SK-N-SH (cell line): ENCODE data around the gene PMVK. TPM values are rescaled to one million over a fixed set of nuclear protein-coding genes. Genes with fewer than 3 reads are reported as not detected.

ENCODE experiments used
- CTCF ChIA-PET: fragments of 300-600, 350-600 bp; formaldehyde crosslinking; extraction: SDS; loops from one replicate; lab custom pipeline; 2021; lab: Yijun Ruan, JAX
- POLR2A ChIA-PET: fragments of 350-600 bp; sonication (Branson Sonifier 250); formaldehyde crosslinking; extraction: SDS; loops from one replicate; lab custom pipeline; 2020; ENCODE audit warnings: antibody characterized with exemption, inconsistent platforms; lab: Yijun Ruan, JAX
- DNase-seq: peaks from one replicate; pipeline ENCODE4 v3.0.0; 2012
- H2AFZ ChIP-seq: fragments of 200-600 bp; sonication (generic); 2 replicates; pipeline ENCODE4 v1.8.1; 2016; ENCODE audit warnings: antibody characterized with exemption, mild to moderate bottlenecking, low read depth
- H3F3A ChIP-seq: fragments of 200-600 bp; sonication (generic); replicated peaks from 2 replicates; pipeline ENCODE3; 2016; ENCODE audit warnings: antibody characterized with exemption, mild to moderate bottlenecking; ENCODE audit not compliant: insufficient read depth
- H3K27ac ChIP-seq, 2 experiments: fragments of 200-500 bp in 1 of 2; fragments of 200-600 bp in 1 of 2; sonication (Bioruptor generic) in 1 of 2; sonication (generic), shearing (Covaris generic) in 1 of 2; 2 replicates each; pipeline versions ENCODE4 v1.5.1 to v1.6.1; 2014 to 2016; ENCODE audit warnings: low read depth in 2 of 2, inconsistent platforms in 1 of 2, low read length in 1 of 2, mild to moderate bottlenecking in 1 of 2, mixed read lengths in 1 of 2
- H3K27me3 ChIP-seq: fragments of 200-600 bp; sonication (generic), shearing (Covaris generic); 2 replicates; pipeline ENCODE4 v1.6.1; 2016; ENCODE audit warnings: mixed run types; ENCODE audit not compliant: insufficient read depth
- H3K36me3 ChIP-seq, 2 experiments: fragments of 200-500 bp in 1 of 2; fragments of 200-600 bp in 1 of 2; sonication (Bioruptor generic) in 1 of 2; sonication (generic) in 1 of 2; replicated peaks in 1 of 2; 2 replicates each; pipeline versions ENCODE3 to v1.5.1; 2014 to 2016; ENCODE audit warnings: low read length in 1 of 2, mild to moderate bottlenecking in 1 of 2; ENCODE audit not compliant: insufficient read depth in 2 of 2, control insufficient read depth in 1 of 2
- H3K4me1 ChIP-seq, 2 experiments: fragments of 200-500 bp in 1 of 2; fragments of 200-600 bp in 1 of 2; sonication (Bioruptor generic) in 1 of 2; sonication (generic), shearing (Covaris generic) in 1 of 2; 2 replicates each; pipeline versions ENCODE4 v1.5.1 to v1.6.1; 2014 to 2016; ENCODE audit warnings: low read depth in 1 of 2, low read length in 1 of 2, mixed run types in 1 of 2; ENCODE audit not compliant: insufficient read depth in 2 of 2, control insufficient read depth in 1 of 2
- H3K4me2 ChIP-seq: fragments of 200-600 bp; sonication (generic), shearing (Covaris generic); 2 replicates; pipeline ENCODE4 v1.6.1; 2017; ENCODE audit warnings: mixed run types
- H3K4me3 ChIP-seq, 2 experiments: fragments of 200-500 bp in 1 of 2; fragments of 200-600 bp in 1 of 2; sonication (Bioruptor generic) in 1 of 2; sonication (generic), shearing (Covaris generic) in 1 of 2; 2 replicates each; pipeline versions ENCODE4 v1.5.1 to v1.8.1; 2014 to 2016; ENCODE audit warnings: low read depth in 2 of 2, inconsistent platforms in 1 of 2, low read length in 1 of 2, mild to moderate bottlenecking in 1 of 2, mixed read lengths in 1 of 2, moderate library complexity in 1 of 2
- H3K79me2 ChIP-seq: fragments of 200-600 bp; sonication (generic); 2 replicates; pipeline ENCODE4 v1.8.1; 2017; ENCODE audit warnings: mild to moderate bottlenecking; ENCODE audit not compliant: insufficient read depth
- H3K9ac ChIP-seq: fragments of 200-600 bp; sonication (generic); 2 replicates; pipeline ENCODE4 v1.6.1; 2017; ENCODE audit warnings: mixed run types
- H3K9me2 ChIP-seq: fragments of 200-600 bp; sonication (generic); 2 replicates; pipeline ENCODE4 v1.6.1; 2017; ENCODE audit warnings: mixed run types
- H3K9me3 ChIP-seq: fragments of 200-600 bp; sonication (generic); 2 replicates; pipeline ENCODE4 v1.6.1; 2017; ENCODE audit warnings: mixed run types, mild to moderate bottlenecking, moderate library complexity
- H4K20me1 ChIP-seq: fragments of 200-600 bp; sonication (generic); 2 replicates; pipeline ENCODE4 v1.6.1; 2017; ENCODE audit warnings: mild to moderate bottlenecking, mixed run types; ENCODE audit not compliant: insufficient read depth
- ELF1 ChIP-seq: IDR thresholded peaks from 2 replicates; pipeline ENCODE4 v1.4.0; 2012
- EP300 ChIP-seq, 2 experiments: IDR thresholded peaks; 2 replicates each; pipeline versions ENCODE4 v1.4.0 to v1.6.1; 2012; ENCODE audit warnings: borderline replicate concordance in 1 of 2, low read depth in 1 of 2, low read length in 1 of 2
- EZH2phosphoT487 ChIP-seq: fragments of 200-600 bp; sonication (generic); IDR thresholded peaks from 2 replicates; pipeline ENCODE4 v1.6.1; 2017; ENCODE audit warnings: low read depth, mixed run types, mild to moderate bottlenecking, antibody characterized with exemption, moderate library complexity, borderline replicate concordance
- FOSL2 ChIP-seq: IDR thresholded peaks from 2 replicates; pipeline ENCODE4 v1.4.0; 2012; ENCODE audit warnings: low read depth, mild to moderate bottlenecking, moderate library complexity, borderline replicate concordance
- FOXJ3 ChIP-seq: sonication (generic); formaldehyde crosslinking; IDR thresholded peaks from 2 replicates; pipeline ENCODE4 v1.5.1; 2020; ENCODE audit warnings: mild to moderate bottlenecking, missing genetic modification reagents
- FOXM1 ChIP-seq: IDR thresholded peaks from 2 replicates; pipeline ENCODE4 v1.4.0; 2012; ENCODE audit warnings: low read depth, mild to moderate bottlenecking
- GATA2 ChIP-seq: sonication (generic); formaldehyde crosslinking; IDR thresholded peaks from 2 replicates; pipeline ENCODE4 v1.5.0; 2020; ENCODE audit warnings: mild to moderate bottlenecking, missing genetic modification reagents
- MEF2A ChIP-seq: IDR thresholded peaks from 2 replicates; pipeline ENCODE4 v1.4.0; 2012; ENCODE audit warnings: low read depth, borderline replicate concordance
- NFIC ChIP-seq: IDR thresholded peaks from 2 replicates; pipeline ENCODE4 v1.4.0; 2012; ENCODE audit warnings: borderline replicate concordance
- POLR2AphosphoS5 ChIP-seq: IDR thresholded peaks from 2 replicates; pipeline ENCODE4 v1.6.1; 2012; ENCODE audit warnings: low read depth, low read length
- RAD21 ChIP-seq: IDR thresholded peaks from 2 replicates; pipeline ENCODE4 v1.6.1; 2012; ENCODE audit warnings: mild to moderate bottlenecking, low read length
- RCOR1 ChIP-seq: fragments of 150-350 bp; IDR thresholded peaks from 2 replicates; pipeline ENCODE4 v1.6.1; 2017; ENCODE audit warnings: antibody characterized with exemption, low read length
- RFX5 ChIP-seq: IDR thresholded peaks from 2 replicates; pipeline ENCODE4 v1.6.1; 2012; ENCODE audit warnings: mild to moderate bottlenecking, improper control_type of control experiment, low read length
- RXRA ChIP-seq: IDR thresholded peaks from 2 replicates; pipeline ENCODE4 v1.4.0; 2012; ENCODE audit warnings: low read depth, mild to moderate bottlenecking, borderline replicate concordance
- SIN3A ChIP-seq: IDR thresholded peaks from 2 replicates; pipeline ENCODE4 v1.6.1; 2012; ENCODE audit warnings: low read depth, mild to moderate bottlenecking, low read length, moderate library complexity, borderline replicate concordance
- SMC3 ChIP-seq: IDR thresholded peaks from 2 replicates; pipeline ENCODE4 v1.6.1; 2012; ENCODE audit warnings: low read depth, low read length, improper control_type of control experiment
- TAF1 ChIP-seq: IDR thresholded peaks from 2 replicates; pipeline ENCODE4 v1.6.1; 2012; ENCODE audit warnings: low read depth, mild to moderate bottlenecking, low read length, moderate library complexity, borderline replicate concordance
- TCF12 ChIP-seq: IDR thresholded peaks from 2 replicates; pipeline ENCODE4 v1.4.0; 2012
- TEAD4 ChIP-seq: IDR thresholded peaks from 2 replicates; pipeline ENCODE4 v1.4.0; 2012; ENCODE audit warnings: mild to moderate bottlenecking, borderline replicate concordance; ENCODE audit not compliant: insufficient read depth
- YY1 ChIP-seq: IDR thresholded peaks from 2 replicates; pipeline ENCODE4 v1.4.0; 2012; ENCODE audit warnings: low read depth, mild to moderate bottlenecking
- WGBS: methylation state at CpG from one replicate; pipeline ENCODE4 v1.1.6; 2017; ENCODE audit warnings: low lambda C conversion rate; 5-methylcytosine and 5-hydroxymethylcytosine counted together
- polyA plus RNA-seq, 3 experiments: library from polyadenylated mRNA; depleted of rRNA; stranded (reverse); fragments of >200 nt; gene quantifications; 2 replicates each; pipeline ENCODE4 v1.2.3, GENCODE V29; 2012
- TF ChIP-seq, protein P1 (sequence below): fragments of 150-350 bp; IDR thresholded peaks from 2 replicates; pipeline ENCODE4 v1.6.1; 2016; ENCODE audit warnings: mild to moderate bottlenecking, low read depth, low read length
- TF ChIP-seq, protein P2 (sequence below): fragments of 200-600 bp; sonication (generic); IDR thresholded peaks from 2 replicates; pipeline ENCODE4 v1.6.1; 2017; ENCODE audit warnings: antibody characterized with exemption, mild to moderate bottlenecking, moderate library complexity
- TF ChIP-seq, protein P3 (sequence below): IDR thresholded peaks from 2 replicates; pipeline ENCODE4 v1.4.0; 2012; ENCODE audit warnings: low read depth
- TF ChIP-seq, protein P4 (sequence below): fragments of 150-350 bp; IDR thresholded peaks from 2 replicates; pipeline ENCODE4 v1.6.1; 2017; ENCODE audit warnings: antibody characterized with exemption, low read length, low read depth, borderline replicate concordance
- TF ChIP-seq, protein P5 (sequence below): IDR thresholded peaks from 2 replicates; pipeline ENCODE4 v1.6.1; 2012; ENCODE audit warnings: mild to moderate bottlenecking, low read depth, low read length, moderate library complexity

Gene PMVK
- polyA plus RNA-seq, 1 of the 3 experiments (the other 2 are of a cell fraction): 59.6 TPM

DNA sequence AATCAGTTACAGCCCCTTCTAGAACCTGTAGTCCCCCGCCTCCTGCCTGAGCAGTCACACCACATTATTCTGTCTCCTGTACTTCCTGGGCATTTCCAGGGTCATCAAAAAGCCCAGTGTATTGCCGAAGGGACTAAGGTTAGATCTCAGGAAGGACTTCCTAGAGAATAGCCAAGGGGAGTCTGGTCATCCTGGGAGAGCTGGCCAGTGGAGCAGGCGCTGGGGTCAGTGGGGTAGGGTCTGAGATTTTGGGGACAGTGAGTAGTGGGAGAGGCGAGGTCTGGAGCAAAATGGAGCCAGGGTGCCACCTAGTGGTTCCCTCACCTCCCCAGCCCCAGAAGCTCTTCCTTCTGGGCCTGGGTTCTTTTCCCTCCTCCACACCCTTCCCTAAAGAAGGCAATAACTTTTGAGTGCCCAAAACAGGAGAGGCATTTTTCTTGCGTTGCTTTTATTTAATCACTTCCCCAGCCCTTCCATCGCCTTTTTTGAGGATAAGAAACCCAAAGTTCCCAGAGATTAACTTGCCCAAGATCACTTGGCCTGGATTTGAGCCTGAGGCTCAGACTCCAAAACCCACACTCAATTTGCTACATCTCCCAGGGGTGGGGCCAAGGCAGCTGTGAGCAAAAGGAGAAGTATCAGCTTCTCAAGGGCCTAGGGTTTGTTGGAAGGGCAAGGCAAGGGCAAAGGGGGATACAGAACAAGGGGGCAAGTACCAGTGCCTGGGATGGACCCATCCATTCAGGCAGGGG is 7.3 kb upstream of the PMVK start:
- WGBS: 26% methylated on average over 6 of the region's 6 CpGs
- ChIA-PET POLR2A (interaction anchor here (0.5 to 2.8 kb wide), 2 partner anchors 11 to 16 kb away, joined by 5 to 10 read pairs; partner anchors contain the start of gene PBXIP1), CTCF (interaction anchor here (0.6 to 4.9 kb wide), 46 partner anchors 7 to 516 kb away, joined by 3 to 21 read pairs (median 4); partner anchors contain the start of genes ADAM15, KRTCAP2 and PMVK)
- peaks cover 7% of the 10 kb centered on the region for H3F3A ChIP-seq
- peaks cover 4 to 25% of the 10 kb centered on the region in 2 experiments; a peak in 2 of 4 replicates for H3K4me1 ChIP-seq
- peaks cover 0 to 21% of the 10 kb centered on the region in 2 experiments for H3K36me3 ChIP-seq
- no peaks in the 10 kb centered on the region for H3K27me3 ChIP-seq
- no peak overlapping the region for H3K27ac ChIP-seq
- no peaks in the 10 kb centered on the region for H4K20me1 ChIP-seq
- H3K4me3 ChIP-seq: no peak overlapping the region
- no peaks in the 10 kb centered on the region for H3K9me3 ChIP-seq
- TF ChIP-seq RFX5 (no peak), RCOR1 (no peak), ELF1 (no peak), EP300 (IDR thresholded peaks at IDR 0.05; ENCODE audit: borderline replicate concordance in 1 of 2, low read depth in 1 of 2, low read length in 1 of 2) (no peak), EZH2phosphoT487 (no peak), YY1 (no peak), MEF2A (no peak), GATA2 (CRISPR knock-in tag) (no peak), SIN3A (no peak), FOSL2 (no peak), FOXJ3 (no peak), POLR2AphosphoS5 (no peak), TEAD4 (no peak), FOXM1 (no peak), RAD21 (peak; percentile 80), RXRA (no peak), TCF12 (no peak), SMC3 (peak; percentile 73; the same call in 1 of the 2 replicates), TAF1 (no peak), NFIC (no peak)
- TF ChIP-seq, protein P1, sequence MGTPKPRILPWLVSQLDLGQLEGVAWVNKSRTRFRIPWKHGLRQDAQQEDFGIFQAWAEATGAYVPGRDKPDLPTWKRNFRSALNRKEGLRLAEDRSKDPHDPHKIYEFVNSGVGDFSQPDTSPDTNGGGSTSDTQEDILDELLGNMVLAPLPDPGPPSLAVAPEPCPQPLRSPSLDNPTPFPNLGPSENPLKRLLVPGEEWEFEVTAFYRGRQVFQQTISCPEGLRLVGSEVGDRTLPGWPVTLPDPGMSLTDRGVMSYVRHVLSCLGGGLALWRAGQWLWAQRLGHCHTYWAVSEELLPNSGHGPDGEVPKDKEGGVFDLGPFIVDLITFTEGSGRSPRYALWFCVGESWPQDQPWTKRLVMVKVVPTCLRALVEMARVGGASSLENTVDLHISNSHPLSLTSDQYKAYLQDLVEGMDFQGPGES: no peak
- TF ChIP-seq, protein P2, sequence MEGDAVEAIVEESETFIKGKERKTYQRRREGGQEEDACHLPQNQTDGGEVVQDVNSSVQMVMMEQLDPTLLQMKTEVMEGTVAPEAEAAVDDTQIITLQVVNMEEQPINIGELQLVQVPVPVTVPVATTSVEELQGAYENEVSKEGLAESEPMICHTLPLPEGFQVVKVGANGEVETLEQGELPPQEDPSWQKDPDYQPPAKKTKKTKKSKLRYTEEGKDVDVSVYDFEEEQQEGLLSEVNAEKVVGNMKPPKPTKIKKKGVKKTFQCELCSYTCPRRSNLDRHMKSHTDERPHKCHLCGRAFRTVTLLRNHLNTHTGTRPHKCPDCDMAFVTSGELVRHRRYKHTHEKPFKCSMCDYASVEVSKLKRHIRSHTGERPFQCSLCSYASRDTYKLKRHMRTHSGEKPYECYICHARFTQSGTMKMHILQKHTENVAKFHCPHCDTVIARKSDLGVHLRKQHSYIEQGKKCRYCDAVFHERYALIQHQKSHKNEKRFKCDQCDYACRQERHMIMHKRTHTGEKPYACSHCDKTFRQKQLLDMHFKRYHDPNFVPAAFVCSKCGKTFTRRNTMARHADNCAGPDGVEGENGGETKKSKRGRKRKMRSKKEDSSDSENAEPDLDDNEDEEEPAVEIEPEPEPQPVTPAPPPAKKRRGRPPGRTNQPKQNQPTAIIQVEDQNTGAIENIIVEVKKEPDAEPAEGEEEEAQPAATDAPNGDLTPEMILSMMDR: peak; percentile 82
- TF ChIP-seq, protein P3, sequence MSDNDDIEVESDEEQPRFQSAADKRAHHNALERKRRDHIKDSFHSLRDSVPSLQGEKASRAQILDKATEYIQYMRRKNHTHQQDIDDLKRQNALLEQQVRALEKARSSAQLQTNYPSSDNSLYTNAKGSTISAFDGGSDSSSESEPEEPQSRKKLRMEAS: no peak
- TF ChIP-seq, protein P4, sequence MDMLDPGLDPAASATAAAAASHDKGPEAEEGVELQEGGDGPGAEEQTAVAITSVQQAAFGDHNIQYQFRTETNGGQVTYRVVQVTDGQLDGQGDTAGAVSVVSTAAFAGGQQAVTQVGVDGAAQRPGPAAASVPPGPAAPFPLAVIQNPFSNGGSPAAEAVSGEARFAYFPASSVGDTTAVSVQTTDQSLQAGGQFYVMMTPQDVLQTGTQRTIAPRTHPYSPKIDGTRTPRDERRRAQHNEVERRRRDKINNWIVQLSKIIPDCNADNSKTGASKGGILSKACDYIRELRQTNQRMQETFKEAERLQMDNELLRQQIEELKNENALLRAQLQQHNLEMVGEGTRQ: no peak
- TF ChIP-seq, protein P5, sequence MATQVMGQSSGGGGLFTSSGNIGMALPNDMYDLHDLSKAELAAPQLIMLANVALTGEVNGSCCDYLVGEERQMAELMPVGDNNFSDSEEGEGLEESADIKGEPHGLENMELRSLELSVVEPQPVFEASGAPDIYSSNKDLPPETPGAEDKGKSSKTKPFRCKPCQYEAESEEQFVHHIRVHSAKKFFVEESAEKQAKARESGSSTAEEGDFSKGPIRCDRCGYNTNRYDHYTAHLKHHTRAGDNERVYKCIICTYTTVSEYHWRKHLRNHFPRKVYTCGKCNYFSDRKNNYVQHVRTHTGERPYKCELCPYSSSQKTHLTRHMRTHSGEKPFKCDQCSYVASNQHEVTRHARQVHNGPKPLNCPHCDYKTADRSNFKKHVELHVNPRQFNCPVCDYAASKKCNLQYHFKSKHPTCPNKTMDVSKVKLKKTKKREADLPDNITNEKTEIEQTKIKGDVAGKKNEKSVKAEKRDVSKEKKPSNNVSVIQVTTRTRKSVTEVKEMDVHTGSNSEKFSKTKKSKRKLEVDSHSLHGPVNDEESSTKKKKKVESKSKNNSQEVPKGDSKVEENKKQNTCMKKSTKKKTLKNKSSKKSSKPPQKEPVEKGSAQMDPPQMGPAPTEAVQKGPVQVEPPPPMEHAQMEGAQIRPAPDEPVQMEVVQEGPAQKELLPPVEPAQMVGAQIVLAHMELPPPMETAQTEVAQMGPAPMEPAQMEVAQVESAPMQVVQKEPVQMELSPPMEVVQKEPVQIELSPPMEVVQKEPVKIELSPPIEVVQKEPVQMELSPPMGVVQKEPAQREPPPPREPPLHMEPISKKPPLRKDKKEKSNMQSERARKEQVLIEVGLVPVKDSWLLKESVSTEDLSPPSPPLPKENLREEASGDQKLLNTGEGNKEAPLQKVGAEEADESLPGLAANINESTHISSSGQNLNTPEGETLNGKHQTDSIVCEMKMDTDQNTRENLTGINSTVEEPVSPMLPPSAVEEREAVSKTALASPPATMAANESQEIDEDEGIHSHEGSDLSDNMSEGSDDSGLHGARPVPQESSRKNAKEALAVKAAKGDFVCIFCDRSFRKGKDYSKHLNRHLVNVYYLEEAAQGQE: no peak
- no peak overlapping the region; the same call in 1 of the 2 replicates for H2AFZ ChIP-seq
- H3K9me2 ChIP-seq: no peaks in the 10 kb centered on the region
- H3K4me2 ChIP-seq: no peak overlapping the region
- H3K9ac ChIP-seq: no peak overlapping the region
- peak; percentile 83 for DNase-seq
- no peaks in the 10 kb centered on the region for H3K79me2 ChIP-seq
